Esophagus squamous epithelium (tissue), 4 donors: ENCODE measurements around the gene SLC12A9.

Experiments used
- POLR2A ChIP-seq, 4 donors: fragments of 450-650 bp; IDR thresholded peaks; one replicate each; pipeline ENCODE4 v1.6.1; 2017; ENCODE audit warnings: antibody characterized with exemption in 4 of 4, mild to moderate bottlenecking in 4 of 4, moderate library complexity in 3 of 4
- TF ChIP-seq, protein P1 (sequence below), 6 experiments: fragments of 450-650 bp in 4 of 6; fragments of 200-600 bp in 2 of 6; sonication (generic) in 2 of 6; IDR thresholded peaks; one replicate each; pipeline ENCODE4 v1.5.1; 2016 to 2019; ENCODE audit warnings: antibody characterized with exemption in 6 of 6, mild to moderate bottlenecking in 4 of 6, moderate library complexity in 4 of 6

DNA sequence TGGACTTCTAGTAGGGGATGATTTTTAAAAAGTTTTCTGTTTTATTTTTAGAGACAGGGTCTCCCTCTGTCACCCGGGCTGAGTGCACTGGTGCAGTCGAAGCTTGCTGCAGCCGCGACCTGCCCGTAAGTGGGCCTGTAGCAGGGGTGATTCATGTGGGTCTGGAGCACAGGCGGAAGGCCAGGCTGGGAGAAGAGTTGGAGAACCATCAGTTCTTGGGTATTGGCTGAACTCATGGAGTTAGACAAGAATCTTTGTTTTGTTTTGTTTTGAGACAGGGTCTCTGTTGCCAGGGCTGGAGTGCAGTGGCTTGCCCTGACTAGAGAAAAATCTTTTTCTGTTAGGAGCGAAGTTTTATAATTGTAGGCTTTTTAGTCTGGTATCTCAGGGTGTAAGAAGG is 28.1 kb downstream of the SLC12A9 start:
- TF ChIP-seq, protein P1, sequence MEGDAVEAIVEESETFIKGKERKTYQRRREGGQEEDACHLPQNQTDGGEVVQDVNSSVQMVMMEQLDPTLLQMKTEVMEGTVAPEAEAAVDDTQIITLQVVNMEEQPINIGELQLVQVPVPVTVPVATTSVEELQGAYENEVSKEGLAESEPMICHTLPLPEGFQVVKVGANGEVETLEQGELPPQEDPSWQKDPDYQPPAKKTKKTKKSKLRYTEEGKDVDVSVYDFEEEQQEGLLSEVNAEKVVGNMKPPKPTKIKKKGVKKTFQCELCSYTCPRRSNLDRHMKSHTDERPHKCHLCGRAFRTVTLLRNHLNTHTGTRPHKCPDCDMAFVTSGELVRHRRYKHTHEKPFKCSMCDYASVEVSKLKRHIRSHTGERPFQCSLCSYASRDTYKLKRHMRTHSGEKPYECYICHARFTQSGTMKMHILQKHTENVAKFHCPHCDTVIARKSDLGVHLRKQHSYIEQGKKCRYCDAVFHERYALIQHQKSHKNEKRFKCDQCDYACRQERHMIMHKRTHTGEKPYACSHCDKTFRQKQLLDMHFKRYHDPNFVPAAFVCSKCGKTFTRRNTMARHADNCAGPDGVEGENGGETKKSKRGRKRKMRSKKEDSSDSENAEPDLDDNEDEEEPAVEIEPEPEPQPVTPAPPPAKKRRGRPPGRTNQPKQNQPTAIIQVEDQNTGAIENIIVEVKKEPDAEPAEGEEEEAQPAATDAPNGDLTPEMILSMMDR (IDR thresholded peaks at IDR 0.05), result no peak
- no peak for TF ChIP-seq POLR2A (IDR thresholded peaks at IDR 0.05)
